Neural cell (in vitro differentiated cells): ENCODE measurements around the gene NUP210. TPM values are rescaled to one million over a fixed set of nuclear protein-coding genes. Genes with fewer than 3 reads are reported as not detected.

Experiments
- H2AFZ ChIP-seq: fragments of 200-600, 300-800 bp; sonication (generic), shearing (Covaris generic); 2 replicates; pipeline ENCODE4 v1.6.0; 2014; ENCODE audit warnings: low read depth, mild to moderate bottlenecking, antibody characterized with exemption, low read length, moderate library complexity
- H3F3A ChIP-seq: fragments of 200-600 bp; shearing (Covaris generic); 2 replicates; pipeline ENCODE4 v1.6.1; 2016; ENCODE audit warnings: mild to moderate bottlenecking, moderate library complexity, mixed read lengths, antibody characterized with exemption, low read length; ENCODE audit not compliant: insufficient read depth, poor library complexity, severe bottlenecking
- H3K27ac ChIP-seq: fragments of 200-600, 300-800 bp; sonication (generic), shearing (Covaris generic); 2 replicates; pipeline ENCODE4 v1.5.1; 2014; ENCODE audit warnings: mild to moderate bottlenecking, low read length, moderate library complexity
- H3K27me3 ChIP-seq: fragments of 300-800, 200-600 bp; sonication (generic), shearing (Covaris generic); 2 replicates; pipeline ENCODE4 v1.6.0; 2014; ENCODE audit warnings: mild to moderate bottlenecking, low read depth, low read length, moderate library complexity; ENCODE audit not compliant: insufficient read depth
- H3K36me3 ChIP-seq: fragments of 300-800, 200-600 bp; sonication (generic), shearing (Covaris generic); 2 replicates; pipeline ENCODE4 v1.5.1; 2014; ENCODE audit warnings: mild to moderate bottlenecking, antibody characterized with exemption, low read length, moderate library complexity; ENCODE audit not compliant: insufficient read depth
- H3K4me2 ChIP-seq: fragments of 300-800, 200-600 bp; sonication (generic), shearing (Covaris generic); 2 replicates; pipeline ENCODE4 v1.6.0; 2014; ENCODE audit warnings: mild to moderate bottlenecking, low read length
- H3K4me3 ChIP-seq: fragments of 300-800, 200-600 bp; sonication (generic), shearing (Covaris generic); 2 replicates; pipeline ENCODE4 v1.5.1; 2014; ENCODE audit warnings: mild to moderate bottlenecking, low read length, moderate library complexity
- H3K79me2 ChIP-seq: fragments of 200-600 bp; shearing (Covaris generic); replicated peaks from 2 replicates; pipeline ENCODE4 v1.6.0; 2014; ENCODE audit warnings: mild to moderate bottlenecking, low read length, moderate library complexity; ENCODE audit not compliant: insufficient read depth
- H3K9ac ChIP-seq: fragments of 300-800, 200-600 bp; sonication (generic), shearing (Covaris generic); 2 replicates; pipeline ENCODE4 v1.6.1; 2016; ENCODE audit warnings: mild to moderate bottlenecking, low read length, mixed read lengths
- H3K9me2 ChIP-seq: fragments of 200-600 bp; shearing (Covaris generic); 2 replicates; pipeline ENCODE4 v1.6.1; 2016; ENCODE audit warnings: mild to moderate bottlenecking, low read length, mixed read lengths; ENCODE audit not compliant: insufficient read depth
- H3K9me3 ChIP-seq: fragments of 200-600, 300-800 bp; sonication (generic), shearing (Covaris generic); 2 replicates; pipeline ENCODE4 v1.6.1; 2016; ENCODE audit warnings: mild to moderate bottlenecking, mixed run types, low read length, moderate library complexity, mixed read lengths
- H4K20me1 ChIP-seq: fragments of 200-600 bp; shearing (Covaris generic); 2 replicates; pipeline ENCODE4 v1.6.1; 2016; ENCODE audit warnings: mild to moderate bottlenecking, mixed run types; ENCODE audit not compliant: insufficient read depth
- EP300 ChIP-seq: fragments of 450-650 bp; conservative IDR thresholded peaks from 2 replicates; pipeline ENCODE4 v1.6.1; 2014; ENCODE audit warnings: antibody characterized with exemption, mild to moderate bottlenecking, moderate library complexity; ENCODE audit not compliant: poor library complexity, severe bottlenecking
- EZH2 ChIP-seq: fragments of 200-600, 300-800 bp; shearing (Covaris generic), sonication (generic); IDR thresholded peaks from 2 replicates; pipeline ENCODE4 v1.6.1; 2014; ENCODE audit warnings: antibody characterized with exemption, low read length, borderline replicate concordance, mild to moderate bottlenecking; ENCODE audit not compliant: insufficient read depth, poor library complexity, severe bottlenecking
- MXI1 ChIP-seq: fragments of 450-650 bp; conservative IDR thresholded peaks from 2 replicates; pipeline ENCODE4 v1.6.1; 2014; ENCODE audit warnings: antibody characterized with exemption, mild to moderate bottlenecking; ENCODE audit not compliant: poor library complexity, severe bottlenecking
- POLR2AphosphoS5 ChIP-seq: IDR thresholded peaks from 2 replicates; pipeline ENCODE4 v1.6.1; 2012
- RAD21 ChIP-seq: fragments of 450-650 bp; conservative IDR thresholded peaks from 2 replicates; pipeline ENCODE4 v1.6.1; 2014; ENCODE audit warnings: antibody characterized with exemption, mild to moderate bottlenecking, moderate library complexity
- SMC3 ChIP-seq: fragments of 450-650 bp; conservative IDR thresholded peaks from 2 replicates; pipeline ENCODE4 v1.6.1; 2014; ENCODE audit warnings: antibody characterized with exemption, mild to moderate bottlenecking, moderate library complexity; ENCODE audit not compliant: poor library complexity
- TAF1 ChIP-seq: IDR thresholded peaks from 2 replicates; pipeline ENCODE4 v1.6.1; 2012; ENCODE audit warnings: low read depth
- polyA plus RNA-seq: library from polyadenylated mRNA; depleted of rRNA; stranded (reverse); fragments of >200 nt; gene quantifications from 2 replicates; pipeline ENCODE4 v1.2.3, GENCODE V29; 2014
- TF ChIP-seq, protein P1 (sequence below): IDR thresholded peaks from 2 replicates; pipeline ENCODE4 v1.6.1; 2012; ENCODE audit warnings: borderline replicate concordance
- TF ChIP-seq, protein P2 (sequence below): fragments of 450-650 bp; IDR thresholded peaks from 2 replicates; pipeline ENCODE4 v1.5.1; 2014; ENCODE audit warnings: antibody characterized with exemption, mild to moderate bottlenecking, moderate library complexity; ENCODE audit not compliant: poor library complexity, severe bottlenecking

Gene NUP210
- polyA plus RNA-seq, 1 donor from 2014 or later, result 8.2 TPM

DNA sequence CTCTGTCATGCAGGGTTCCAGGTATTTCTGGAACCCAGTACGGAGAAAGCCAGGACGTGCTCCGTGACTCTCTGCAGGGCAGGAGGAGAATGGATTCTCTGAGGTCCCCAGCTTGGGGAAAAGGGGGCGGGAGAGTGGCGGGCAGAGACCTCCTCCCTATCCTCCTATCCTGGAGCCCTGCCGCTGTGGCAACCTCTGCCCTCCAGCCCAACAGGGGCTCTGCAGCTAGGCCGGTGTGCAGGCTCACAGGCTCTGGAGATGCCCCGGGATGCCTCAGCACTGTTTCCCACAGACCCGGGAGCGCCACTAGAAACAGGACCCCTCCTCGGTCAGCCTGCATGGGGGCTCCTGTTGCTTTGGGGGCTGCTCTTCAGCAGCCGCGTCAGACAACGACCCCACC, 43.1 kb downstream of the NUP210 start:
- H3K79me2 ChIP-seq, result no peaks in the 10 kb centered on the region
- H3K9me2 ChIP-seq, result no peaks in the 10 kb centered on the region
- H3K4me2 ChIP-seq, result no peak overlapping the region
- no peak overlapping the region for H2AFZ ChIP-seq
- no peak overlapping the region for H3K9ac ChIP-seq
- H3K4me3 ChIP-seq, result no peak overlapping the region
- no peaks in the 10 kb centered on the region for H3K36me3 ChIP-seq
- TF ChIP-seq TAF1 (no peak), EP300 (no peak), EZH2 (no peak), POLR2AphosphoS5 (no peak), SMC3 (no peak), RAD21 (no peak), MXI1 (no peak)
- TF ChIP-seq, protein P1, sequence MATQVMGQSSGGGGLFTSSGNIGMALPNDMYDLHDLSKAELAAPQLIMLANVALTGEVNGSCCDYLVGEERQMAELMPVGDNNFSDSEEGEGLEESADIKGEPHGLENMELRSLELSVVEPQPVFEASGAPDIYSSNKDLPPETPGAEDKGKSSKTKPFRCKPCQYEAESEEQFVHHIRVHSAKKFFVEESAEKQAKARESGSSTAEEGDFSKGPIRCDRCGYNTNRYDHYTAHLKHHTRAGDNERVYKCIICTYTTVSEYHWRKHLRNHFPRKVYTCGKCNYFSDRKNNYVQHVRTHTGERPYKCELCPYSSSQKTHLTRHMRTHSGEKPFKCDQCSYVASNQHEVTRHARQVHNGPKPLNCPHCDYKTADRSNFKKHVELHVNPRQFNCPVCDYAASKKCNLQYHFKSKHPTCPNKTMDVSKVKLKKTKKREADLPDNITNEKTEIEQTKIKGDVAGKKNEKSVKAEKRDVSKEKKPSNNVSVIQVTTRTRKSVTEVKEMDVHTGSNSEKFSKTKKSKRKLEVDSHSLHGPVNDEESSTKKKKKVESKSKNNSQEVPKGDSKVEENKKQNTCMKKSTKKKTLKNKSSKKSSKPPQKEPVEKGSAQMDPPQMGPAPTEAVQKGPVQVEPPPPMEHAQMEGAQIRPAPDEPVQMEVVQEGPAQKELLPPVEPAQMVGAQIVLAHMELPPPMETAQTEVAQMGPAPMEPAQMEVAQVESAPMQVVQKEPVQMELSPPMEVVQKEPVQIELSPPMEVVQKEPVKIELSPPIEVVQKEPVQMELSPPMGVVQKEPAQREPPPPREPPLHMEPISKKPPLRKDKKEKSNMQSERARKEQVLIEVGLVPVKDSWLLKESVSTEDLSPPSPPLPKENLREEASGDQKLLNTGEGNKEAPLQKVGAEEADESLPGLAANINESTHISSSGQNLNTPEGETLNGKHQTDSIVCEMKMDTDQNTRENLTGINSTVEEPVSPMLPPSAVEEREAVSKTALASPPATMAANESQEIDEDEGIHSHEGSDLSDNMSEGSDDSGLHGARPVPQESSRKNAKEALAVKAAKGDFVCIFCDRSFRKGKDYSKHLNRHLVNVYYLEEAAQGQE, result no peak
- TF ChIP-seq, protein P2, sequence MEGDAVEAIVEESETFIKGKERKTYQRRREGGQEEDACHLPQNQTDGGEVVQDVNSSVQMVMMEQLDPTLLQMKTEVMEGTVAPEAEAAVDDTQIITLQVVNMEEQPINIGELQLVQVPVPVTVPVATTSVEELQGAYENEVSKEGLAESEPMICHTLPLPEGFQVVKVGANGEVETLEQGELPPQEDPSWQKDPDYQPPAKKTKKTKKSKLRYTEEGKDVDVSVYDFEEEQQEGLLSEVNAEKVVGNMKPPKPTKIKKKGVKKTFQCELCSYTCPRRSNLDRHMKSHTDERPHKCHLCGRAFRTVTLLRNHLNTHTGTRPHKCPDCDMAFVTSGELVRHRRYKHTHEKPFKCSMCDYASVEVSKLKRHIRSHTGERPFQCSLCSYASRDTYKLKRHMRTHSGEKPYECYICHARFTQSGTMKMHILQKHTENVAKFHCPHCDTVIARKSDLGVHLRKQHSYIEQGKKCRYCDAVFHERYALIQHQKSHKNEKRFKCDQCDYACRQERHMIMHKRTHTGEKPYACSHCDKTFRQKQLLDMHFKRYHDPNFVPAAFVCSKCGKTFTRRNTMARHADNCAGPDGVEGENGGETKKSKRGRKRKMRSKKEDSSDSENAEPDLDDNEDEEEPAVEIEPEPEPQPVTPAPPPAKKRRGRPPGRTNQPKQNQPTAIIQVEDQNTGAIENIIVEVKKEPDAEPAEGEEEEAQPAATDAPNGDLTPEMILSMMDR, result no peak
- H3K27ac ChIP-seq, result no peak overlapping the region
- H4K20me1 ChIP-seq, result no peaks in the 10 kb centered on the region
- H3K27me3 ChIP-seq, result no peaks in the 10 kb centered on the region
- no peaks in the 10 kb centered on the region for H3K9me3 ChIP-seq
- H3F3A ChIP-seq, result no peaks in the 10 kb centered on the region

DNA sequence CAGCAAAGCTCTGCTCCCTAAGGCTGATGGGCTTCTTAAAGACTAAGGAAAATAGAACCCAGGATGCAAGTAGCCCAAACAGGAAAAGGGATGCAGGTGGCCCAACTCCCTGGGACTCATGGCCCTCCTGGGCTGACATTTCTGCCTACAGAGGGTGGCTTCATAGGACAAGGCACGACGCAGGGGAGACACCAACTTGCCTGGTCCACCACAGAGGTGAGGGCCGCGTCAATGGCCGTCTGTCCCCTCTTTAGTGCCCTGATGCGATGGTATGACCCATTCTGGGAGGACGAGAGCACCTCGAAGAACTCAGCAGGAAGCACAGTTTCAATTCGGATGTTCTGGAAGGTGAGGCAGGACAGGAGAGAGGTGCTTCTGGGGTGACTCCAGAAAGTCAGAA, 44.0 kb downstream of the NUP210 start:
- Histone ChIP-seq H3K79me2 (no peaks in the 10 kb centered on the region), H3K36me3 (no peaks in the 10 kb centered on the region), H3K4me3 (no peak overlapping the region), H3K4me2 (no peak overlapping the region), H3K9ac (no peak overlapping the region), H3F3A (no peaks in the 10 kb centered on the region), H3K9me3 (no peaks in the 10 kb centered on the region), H4K20me1 (no peaks in the 10 kb centered on the region), H3K27me3 (no peaks in the 10 kb centered on the region), H2AFZ (no peak overlapping the region), H3K27ac (no peak overlapping the region), H3K9me2 (no peaks in the 10 kb centered on the region)
- no peak for TF ChIP-seq EP300
- TF ChIP-seq RAD21, result no peak
- TF ChIP-seq, protein P1, result no peak
- no peak for TF ChIP-seq TAF1
- no peak for TF ChIP-seq MXI1
- TF ChIP-seq POLR2AphosphoS5, result no peak
- TF ChIP-seq, protein P2, result no peak
- no peak for TF ChIP-seq EZH2
- TF ChIP-seq SMC3, result no peak
